ENCODE measurements around the gene MBD3.

The MBD3 gene

GRCh38 chr19:1567848-1568227 is 24.8 kb downstream of the MBD3 start:
- TF ChIP-seq, protein P1, sequence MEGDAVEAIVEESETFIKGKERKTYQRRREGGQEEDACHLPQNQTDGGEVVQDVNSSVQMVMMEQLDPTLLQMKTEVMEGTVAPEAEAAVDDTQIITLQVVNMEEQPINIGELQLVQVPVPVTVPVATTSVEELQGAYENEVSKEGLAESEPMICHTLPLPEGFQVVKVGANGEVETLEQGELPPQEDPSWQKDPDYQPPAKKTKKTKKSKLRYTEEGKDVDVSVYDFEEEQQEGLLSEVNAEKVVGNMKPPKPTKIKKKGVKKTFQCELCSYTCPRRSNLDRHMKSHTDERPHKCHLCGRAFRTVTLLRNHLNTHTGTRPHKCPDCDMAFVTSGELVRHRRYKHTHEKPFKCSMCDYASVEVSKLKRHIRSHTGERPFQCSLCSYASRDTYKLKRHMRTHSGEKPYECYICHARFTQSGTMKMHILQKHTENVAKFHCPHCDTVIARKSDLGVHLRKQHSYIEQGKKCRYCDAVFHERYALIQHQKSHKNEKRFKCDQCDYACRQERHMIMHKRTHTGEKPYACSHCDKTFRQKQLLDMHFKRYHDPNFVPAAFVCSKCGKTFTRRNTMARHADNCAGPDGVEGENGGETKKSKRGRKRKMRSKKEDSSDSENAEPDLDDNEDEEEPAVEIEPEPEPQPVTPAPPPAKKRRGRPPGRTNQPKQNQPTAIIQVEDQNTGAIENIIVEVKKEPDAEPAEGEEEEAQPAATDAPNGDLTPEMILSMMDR (IDR thresholded peaks at IDR 0.05; ENCODE audit: control insufficient read depth, insufficient read depth, low read depth, low read length, missing control alignments): no peak
- no peak for DNase-seq (ENCODE audit: low read depth)
- H3K4me3 ChIP-seq (ENCODE audit: control insufficient read depth, low read depth, low read length): 0 out of 2 replicates have a peak overlapping the region, but pooled peaks have one; percentile 71

- TF ChIP-seq, protein P1 (IDR thresholded peaks at IDR 0.05; ENCODE audit: control insufficient read depth, insufficient read depth, low read depth, low read length, missing control alignments): no peak
- DNase-seq (ENCODE audit: low read depth): no peak
- H3K4me3 ChIP-seq (ENCODE audit: control insufficient read depth, low read depth, low read length): peak overlapping the region; percentile 71
Measured at GRCh38 chr19:1567116-1567847, 25.4 kb downstream of the MBD3 start.

- DNase-seq (ENCODE audit: low read depth): peak; percentile 44
- H3K4me3 ChIP-seq (ENCODE audit: control insufficient read depth, low read depth, low read length): peak overlapping the region; percentile 71
- TF ChIP-seq, protein P1 (IDR thresholded peaks at IDR 0.05; ENCODE audit: control insufficient read depth, insufficient read depth, low read depth, low read length, missing control alignments): no peak
Measured at GRCh38 chr19:1566392-1567115, 26.1 kb downstream of the MBD3 start.

DNA sequence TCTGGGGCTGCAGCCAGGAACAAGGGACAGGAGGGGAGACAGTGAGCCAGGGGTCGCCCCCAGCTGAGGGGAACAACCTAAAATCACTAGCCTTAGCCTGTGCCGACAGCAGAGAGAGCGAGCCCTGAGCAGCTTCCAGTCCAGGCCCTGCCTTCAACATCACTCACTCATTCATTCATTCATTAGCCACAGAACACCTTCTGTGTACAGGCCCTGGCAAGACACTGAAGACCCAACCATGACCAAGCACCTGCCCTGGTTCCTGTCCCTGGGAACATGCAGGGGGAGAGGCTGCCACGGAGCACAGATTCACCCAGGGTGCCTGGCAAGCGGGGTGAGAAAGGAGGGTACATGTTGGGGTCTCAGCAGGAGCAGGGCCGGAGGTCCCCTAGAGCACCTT is 29.4 kb downstream of the MBD3 start:
- no peak for DNase-seq (ENCODE audit: low read depth)
- TF ChIP-seq, protein P1 (IDR thresholded peaks at IDR 0.05; ENCODE audit: control insufficient read depth, insufficient read depth, low read depth, low read length, missing control alignments): no peak
- H3K4me3 ChIP-seq (ENCODE audit: control insufficient read depth, low read depth, low read length): no peak overlapping the region

DNA sequence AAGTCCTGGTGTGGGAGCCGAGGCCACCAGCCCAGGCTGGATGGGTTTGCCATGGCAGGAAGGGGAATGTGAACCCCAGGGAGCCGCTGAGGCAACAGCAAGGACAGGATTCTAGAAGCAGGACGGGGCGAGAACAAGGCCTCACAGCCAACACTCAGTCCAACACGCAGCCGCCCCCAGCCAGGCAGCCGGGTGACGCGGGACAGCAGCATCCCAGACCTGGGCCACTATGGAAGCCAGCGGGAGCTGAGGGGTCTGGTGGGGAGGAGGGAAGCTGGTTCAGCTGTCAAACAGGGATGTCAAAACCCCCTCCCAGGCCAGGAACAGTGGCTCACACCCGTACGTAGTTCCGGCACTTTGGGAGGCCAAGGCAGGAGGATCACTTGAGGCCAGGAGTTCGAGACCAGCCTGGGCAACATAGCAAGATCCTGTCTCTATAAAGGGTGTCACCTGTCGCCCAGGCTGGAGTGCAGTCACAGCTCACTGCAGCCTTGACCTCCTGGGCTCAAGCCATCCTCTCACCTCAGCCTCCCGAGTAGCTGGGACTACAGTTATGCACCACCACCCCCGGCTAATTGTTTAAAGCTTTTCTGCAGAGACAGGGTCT is 31.3 kb downstream of the MBD3 start:
- no peak overlapping the region for H3K4me3 ChIP-seq (ENCODE audit: control insufficient read depth, low read depth, low read length)
- no peak for DNase-seq (ENCODE audit: low read depth)
- TF ChIP-seq, protein P1 (IDR thresholded peaks at IDR 0.05; ENCODE audit: control insufficient read depth, insufficient read depth, low read depth, low read length, missing control alignments): no peak

DNA sequence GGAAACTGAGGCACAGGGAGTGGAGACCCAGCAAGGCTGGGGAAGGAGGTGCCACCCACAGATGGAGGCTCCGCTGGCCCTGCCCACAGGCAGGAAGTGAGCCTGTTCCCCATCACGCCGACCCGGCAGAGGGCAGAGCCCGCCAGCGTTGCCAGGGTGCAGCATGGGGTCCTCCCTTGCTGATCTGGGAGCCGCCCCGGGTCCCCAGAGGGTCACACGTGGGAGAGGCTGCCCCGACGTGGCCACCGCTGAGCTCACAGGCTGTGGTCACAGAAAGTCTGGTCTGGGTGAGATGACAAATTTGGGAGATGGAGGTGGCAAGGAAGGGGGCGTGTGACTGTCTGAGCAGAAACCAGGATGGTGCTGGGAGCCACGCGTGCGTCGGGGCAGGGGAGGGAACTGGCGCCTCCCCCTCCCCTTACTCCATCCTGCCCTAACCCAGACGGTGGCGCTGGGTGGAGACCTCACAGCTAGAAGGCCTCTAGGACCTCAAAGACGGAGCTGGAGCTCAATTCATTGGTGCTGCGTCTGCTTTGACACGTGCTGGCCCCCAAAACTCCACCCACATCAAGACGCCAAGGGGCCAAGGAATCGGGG is 32.3 kb downstream of the MBD3 start:
- TF ChIP-seq, protein P1 (IDR thresholded peaks at IDR 0.05; ENCODE audit: control insufficient read depth, insufficient read depth, low read depth, low read length, missing control alignments): no peak
- no peak overlapping the region for H3K4me3 ChIP-seq (ENCODE audit: control insufficient read depth, low read depth, low read length)
- no peak for DNase-seq (ENCODE audit: low read depth)
